K562 (cell line): ENCODE results near the gene CXCL14. TPM values are rescaled to one million over a fixed set of nuclear protein-coding genes. Genes with fewer than 3 reads are reported as not detected.

Experiments used
- ATAC-seq: fragments of 200-7000 bp; cut with Tn5 transposase; 3 replicates; pipeline ENCODE4 v1.9.1; 2020; ENCODE audit warnings: moderate library complexity
- BruUV-seq: library from RNA; stranded (reverse); fragments of 400-500 nt; replicated peaks from 2 replicates; lab custom pipeline; 2021; lab: Mats Ljungman, UMichigan
- CTCF ChIA-PET: fragments of 300-600 bp; formaldehyde crosslinking; extraction: SDS; loops from one replicate; lab custom pipeline; 2021; ENCODE audit warnings: low intra/inter-chr PET ratio; lab: Yijun Ruan, JAX
- POLR2A ChIA-PET: fragments of 300-600, 350-650 bp; sonication (Branson Sonifier 250); formaldehyde crosslinking; extraction: SDS; loops from one replicate; lab custom pipeline; 2021; ENCODE audit warnings: antibody characterized with exemption, inconsistent platforms; lab: Yijun Ruan, JAX
- DNase-seq, 4 experiments: peaks; one replicate each; pipeline versions ENCODE4 v3.0.0 to v3.0.0-alpha.2; 2011 to 2018; ENCODE audit warnings: low spot score in 3 of 4, mixed read lengths in 3 of 4; ENCODE audit errors: extremely low read depth in 1 of 4
- FAIRE-seq: peaks from 2 replicates; lab custom pipeline; 2011; peaks lifted over from hg19 to GRCh38; lab: Jason Lieb, UNC
- H2AFZ ChIP-seq: 2 replicates; pipeline ENCODE4 v1.6.0; 2011; ENCODE audit warnings: low read depth, low read length, control low read depth, inconsistent platforms
- H3K27ac ChIP-seq: fragments of 200-600 bp; 3 replicates; pipeline ENCODE4 v1.8.0; 2011; ENCODE audit warnings: low read depth, mild to moderate bottlenecking, control low read depth, inconsistent platforms, low read length, moderate library complexity, mixed read lengths; ENCODE audit errors: extremely low read depth
- H3K27me3 ChIP-seq, 2 experiments: fragments of 300-600 bp in 1 of 2; 2 replicates in 1 of 2; 3 replicates in 1 of 2; pipeline versions ENCODE4 v1.6.0 to v1.8.0; 2011; ENCODE audit warnings: inconsistent platforms in 2 of 2, low read length in 2 of 2, mild to moderate bottlenecking in 1 of 2, mixed read lengths in 1 of 2, moderate library complexity in 1 of 2; ENCODE audit not compliant: control insufficient read depth in 2 of 2, insufficient read depth in 2 of 2
- H3K36me3 ChIP-seq: fragments of 300-600 bp; 3 replicates; pipeline ENCODE4 v1.8.0; 2011; ENCODE audit warnings: mild to moderate bottlenecking, low read length, inconsistent platforms; ENCODE audit not compliant: control insufficient read depth, insufficient read depth
- H3K4me1 ChIP-seq, 2 experiments: fragments of 200-600 bp in 1 of 2; replicated peaks in 1 of 2; 2 replicates in 1 of 2; 3 replicates in 1 of 2; pipeline versions ENCODE4 v1.5.1 to v1.8.0; 2011; ENCODE audit warnings: inconsistent platforms in 2 of 2, low read length in 2 of 2, mild to moderate bottlenecking in 1 of 2, mixed read lengths in 1 of 2, moderate library complexity in 1 of 2; ENCODE audit not compliant: control insufficient read depth in 2 of 2, insufficient read depth in 2 of 2
- H3K4me2 ChIP-seq: 2 replicates; pipeline ENCODE4 v1.6.1; 2011; ENCODE audit warnings: low read length, control low read depth, inconsistent platforms, mixed read lengths; ENCODE audit not compliant: insufficient read depth
- H3K4me3 ChIP-seq: fragments of 200-600 bp; sonication (generic), shearing (Covaris generic); 2 replicates; pipeline ENCODE4 v1.5.1; 2016; ENCODE audit warnings: control low read depth, inconsistent platforms
- H3K79me2 ChIP-seq: fragments of 200-600 bp; 3 replicates; pipeline ENCODE4 v1.8.0; 2011; ENCODE audit warnings: low read length, inconsistent platforms; ENCODE audit not compliant: control insufficient read depth, insufficient read depth
- H3K9ac ChIP-seq, 2 experiments: 2 replicates each; pipeline versions ENCODE4 v1.6.0 to v1.6.1; 2011; ENCODE audit warnings: low read depth in 2 of 2, low read length in 2 of 2, control low read depth in 1 of 2, inconsistent platforms in 1 of 2, mild to moderate bottlenecking in 1 of 2, mixed read lengths in 1 of 2; ENCODE audit not compliant: insufficient read depth in 1 of 2
- H3K9me1 ChIP-seq: one replicate; pipeline ENCODE4 v1.6.0; 2011; ENCODE audit warnings: inconsistent platforms, mild to moderate bottlenecking, low read length, moderate library complexity; ENCODE audit not compliant: control insufficient read depth, insufficient read depth
- H3K9me3 ChIP-seq: replicated peaks from 2 replicates; pipeline ENCODE4 v1.5.1; 2011; ENCODE audit warnings: low read depth, low read length, inconsistent platforms; ENCODE audit not compliant: control insufficient read depth, insufficient read depth
- H4K20me1 ChIP-seq: replicated peaks from 2 replicates; pipeline ENCODE4 v1.6.1; 2011; ENCODE audit warnings: low read length, inconsistent platforms, mixed read lengths; ENCODE audit not compliant: control insufficient read depth, insufficient read depth
- BRD9 ChIP-seq: fragments of 450-650 bp; IDR thresholded peaks from 2 replicates; pipeline ENCODE4 v1.6.1; 2018; ENCODE audit warnings: low read depth; ENCODE audit not compliant: partially characterized antibody
- CTBP1 ChIP-seq: fragments of 450-650 bp; IDR thresholded peaks from 2 replicates; pipeline ENCODE4 v1.6.1; 2016; ENCODE audit warnings: borderline replicate concordance
- GABPB1 ChIP-seq: sonication (generic); formaldehyde crosslinking; IDR thresholded peaks from 2 replicates; pipeline ENCODE4 v1.8.0; 2022; ENCODE audit warnings: mild to moderate bottlenecking, missing genetic modification reagents
- NKRF ChIP-seq: fragments of 450-650 bp; IDR thresholded peaks from 2 replicates; pipeline ENCODE4 v1.6.1; 2016; ENCODE audit warnings: borderline replicate concordance
- RAD21 ChIP-seq, 2 experiments: fragments of 250-450 bp in 1 of 2; fragments of 450-650 bp in 1 of 2; sonication (Bioruptor Pico) in 1 of 2; formaldehyde crosslinking in 1 of 2; IDR thresholded peaks in 1 of 2; conservative IDR thresholded peaks in 1 of 2; 2 replicates each; pipeline versions ENCODE4 v1.4.0 to v1.8.0; 2020 to 2022; ENCODE audit warnings: mild to moderate bottlenecking in 2 of 2, moderate library complexity in 1 of 2
- RB1 ChIP-seq: fragments of 450-650 bp; IDR thresholded peaks from 2 replicates; pipeline ENCODE4 v1.6.1; 2017; ENCODE audit warnings: low read depth, mild to moderate bottlenecking
- SIX5 ChIP-seq, 2 experiments: IDR thresholded peaks; 2 replicates each; pipeline ENCODE4 v1.6.1; 2011; ENCODE audit warnings: low read length in 2 of 2, borderline replicate concordance in 1 of 2, low read depth in 1 of 2, mild to moderate bottlenecking in 1 of 2, moderate library complexity in 1 of 2; ENCODE audit not compliant: insufficient read depth in 1 of 2
- SMC3 ChIP-seq: conservative IDR thresholded peaks from 2 replicates; pipeline ENCODE4 v1.6.1; 2011; ENCODE audit warnings: low read depth, low read length, improper control_type of control experiment; ENCODE audit not compliant: insufficient read depth
- THRAP3 ChIP-seq: fragments of 450-650 bp; IDR thresholded peaks from 2 replicates; pipeline ENCODE4 v1.6.1; 2016; ENCODE audit warnings: mild to moderate bottlenecking, inconsistent platforms, borderline replicate concordance
- ZBTB33 ChIP-seq: sonication (generic); formaldehyde crosslinking; IDR thresholded peaks from 2 replicates; pipeline ENCODE4 v1.8.1; 2023; ENCODE audit warnings: mild to moderate bottlenecking, missing genetic modification reagents
- ZNF384 ChIP-seq: IDR thresholded peaks from 2 replicates; pipeline ENCODE4 v1.6.1; 2012; ENCODE audit warnings: low read depth, low read length, improper control_type of control experiment
- WGBS: fragments of 100-300 bp; shearing (Covaris generic); methylation state at CpG from one replicate; pipeline ENCODE4 v1.1.6; 2016; ENCODE audit warnings: low coverage, mixed read lengths; ENCODE audit not compliant: insufficient coverage; ENCODE audit errors: missing lambda C conversion rate; 5-methylcytosine and 5-hydroxymethylcytosine counted together
- in situ Hi-C: fragments of 300-500 bp; cut with MboI; formaldehyde crosslinking; loops from 4 replicates; pipeline ENCODE4 v1.15.0; 2018; ENCODE audit warnings: inconsistent platforms, mixed read lengths
- intact Hi-C: fragments of 100-400 bp; cut with micrococcal nuclease; formaldehyde crosslinking; loops from 2 replicates; pipeline ENCODE4 v1.14.2; 2022
- polyA plus RNA-seq, 8 experiments: library from polyadenylated mRNA; depleted of rRNA in 4 of 8; stranded (reverse) in 5 of 8; unstranded in 3 of 8; fragments of >200 nt; fragmentation: Nextera tagmentation in 2 of 8; fragmentation: Illumina TruSeq in 1 of 8; extraction: Ambion mirVana in 2 of 8; extraction: Trizol in 1 of 8; gene quantifications; 2 replicates each; pipeline versions ENCODE4 v1.2.1 to v1.2.3, GENCODE V29; 2011 to 2014; ENCODE audit warnings: inconsistent platforms in 1 of 8, missing spikeins in 1 of 8
- total RNA-seq, 7 experiments: library from RNA; depleted of rRNA in 6 of 7; stranded (reverse); fragments of >200 nt in 6 of 7; fragmentation: Illumina TruSeq in 2 of 7; extraction: Trizol in 2 of 7; gene quantifications; 2 replicates each; pipeline versions ENCODE4 v1.2.1 to v1.2.3, GENCODE V29; 2011 to 2021; ENCODE audit warnings: low replicate concordance in 1 of 7
- TF ChIP-seq, protein P1 (sequence below): fragments of 250-450 bp; sonication (Bioruptor Pico); IDR thresholded peaks from 2 replicates; pipeline ENCODE4 v1.9.0; 2021; ENCODE audit warnings: mild to moderate bottlenecking

Gene CXCL14
- total and polyA plus RNA-seq, 9 of the 15 experiments (the other 6 are each of a cell fraction or from before 2014, with no cell fraction given): not detected

DNA sequence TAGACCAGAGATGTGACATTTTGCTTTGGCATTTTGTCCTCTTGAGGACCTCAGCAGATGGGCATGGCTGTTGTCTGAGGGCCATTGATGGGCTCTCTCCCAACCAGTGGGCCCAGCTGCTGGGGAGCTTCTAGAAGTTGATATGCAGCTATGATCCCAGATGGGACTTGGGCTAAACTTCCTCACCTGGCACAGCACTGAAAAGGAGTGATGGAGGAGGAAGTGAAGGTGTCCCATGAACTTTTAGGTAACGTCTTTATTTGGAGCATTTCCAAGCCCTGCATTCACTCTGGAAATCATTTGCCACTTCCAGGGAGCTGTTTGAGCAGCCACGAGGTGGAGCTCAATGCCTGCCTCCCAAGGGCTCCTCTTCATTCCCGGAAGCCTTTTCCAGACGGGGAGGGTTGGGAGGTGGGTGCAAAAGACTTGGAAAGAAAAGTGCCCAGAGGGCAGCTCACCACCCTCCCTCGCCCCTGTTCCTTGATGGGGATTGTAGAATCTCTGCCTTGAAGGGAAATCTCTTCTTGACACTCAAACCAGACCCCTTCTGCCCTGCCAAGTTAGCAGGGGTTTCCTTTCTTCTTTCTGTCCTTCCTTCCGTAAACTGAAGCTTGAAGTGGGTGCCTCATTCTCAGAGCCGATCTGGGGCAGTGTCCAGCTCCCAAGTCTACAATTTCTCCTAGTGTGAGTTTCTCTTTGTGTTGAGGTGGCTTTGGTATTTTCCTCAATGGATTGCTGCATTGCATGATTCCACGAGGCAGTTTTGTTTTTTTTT, 24.9 kb downstream of the CXCL14 start (continued):
- TF ChIP-seq RAD21 (CRISPR knock-in tag; conservative IDR thresholded peaks at IDR 0.05 in 1 of 2, IDR thresholded peaks at IDR 0.05 in 1 of 2): peak; percentile 56 to 75
- 0 out of 2 replicates have a peak, but pooled peaks have one; percentile 16 for TF ChIP-seq CTBP1
- no peak for TF ChIP-seq SIX5 (IDR thresholded peaks at IDR 0.05; ENCODE audit: borderline replicate concordance in 1 of 2, insufficient read depth in 1 of 2, low read depth in 1 of 2, low read length in 2 of 2)
- TF ChIP-seq SMC3: 0 out of 2 replicates have a peak, but pooled peaks have one; percentile 9
- TF ChIP-seq THRAP3: no peak

GRCh38 chr5:135551593-135552447, 27.0 kb downstream of the CXCL14 start:
- Histone ChIP-seq H2AFZ (no peak overlapping the region), H3K9me1 (no peaks in the 10 kb centered on the region), H3K27ac (no peak overlapping the region), H3K4me1 (peaks cover 3% of the 10 kb centered on the region in 2 experiments; a peak in 2 of 5 replicates), H3K36me3 (no peaks in the 10 kb centered on the region), H3K9ac (no peak overlapping the region), H3K4me3 (no peak overlapping the region), H3K79me2 (no peaks in the 10 kb centered on the region), H3K9me3 (no peaks in the 10 kb centered on the region), H3K4me2 (no peak overlapping the region), H3K27me3 (peaks cover 0 to 16% of the 10 kb centered on the region in 2 experiments; a peak in 3 of 5 replicates), H4K20me1 (peaks cover 3% of the 10 kb centered on the region; the same call in 1 of the 2 replicates)
- peak; percentile 93 for ATAC-seq
- CTCF ChIA-PET: interaction anchor here (1.1 to 4.0 kb wide), 4 partner anchors 13 to 95 kb away, joined by 3 to 51 read pairs (median 14); no protein-coding TSS in a partner anchor
- DNase-seq: peak; percentile 77 to 80 (median 80)
- intact Hi-C loops: loop anchor here (1.0 to 5.0 kb wide), 4 partner anchors 45 to 279 kb away; no protein-coding TSS in a partner anchor
- POLR2A ChIA-PET: interaction anchor here (0.9 to 3.5 kb wide), 3 partner anchors 9 to 86 kb away, joined by 5 to 28 read pairs (median 5); no protein-coding TSS in a partner anchor
- in situ Hi-C loops: loop anchor here (5.0 kb wide), 1 partner anchor 85 kb away; no protein-coding TSS in a partner anchor
- 30% methylated on average over 15 of the region's 15 CpGs for WGBS
- peak; percentile 95 for FAIRE-seq
- no TSS peak for BruUV-seq
- TF ChIP-seq NKRF: no peak
- TF ChIP-seq RB1: peak; percentile 47; the same call in 1 of the 2 replicates
- peak; percentile 97 for TF ChIP-seq ZBTB33 (CRISPR knock-in tag)
- TF ChIP-seq ZNF384: 0 out of 2 replicates have a peak, but pooled peaks have one; percentile 13
- 0 out of 2 replicates have a peak, but pooled peaks have one; percentile 31 for TF ChIP-seq GABPB1 (CRISPR knock-in tag)
- TF ChIP-seq, protein P1, sequence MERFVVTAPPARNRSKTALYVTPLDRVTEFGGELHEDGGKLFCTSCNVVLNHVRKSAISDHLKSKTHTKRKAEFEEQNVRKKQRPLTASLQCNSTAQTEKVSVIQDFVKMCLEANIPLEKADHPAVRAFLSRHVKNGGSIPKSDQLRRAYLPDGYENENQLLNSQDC (CRISPR knock-in tag): no peak
- TF ChIP-seq BRD9: no peak
